GM19328 (cell line): ENCODE data around the gene KSR2.
"Not testable (repeated sequence)": the region's sequence is repeated elsewhere in the genome, so short reads cannot be mapped to it uniquely, and the experiment has no call there.

ENCODE experiments used
- ATAC-seq: cut with Tn5 transposase; IDR thresholded peaks from one replicate; pipeline ENCODE4 v1.9.1; 2021; ENCODE audit warnings: mild to moderate bottlenecking, moderate library complexity; ENCODE audit not compliant: unreplicated experiment

KSR2 gene

DNA sequence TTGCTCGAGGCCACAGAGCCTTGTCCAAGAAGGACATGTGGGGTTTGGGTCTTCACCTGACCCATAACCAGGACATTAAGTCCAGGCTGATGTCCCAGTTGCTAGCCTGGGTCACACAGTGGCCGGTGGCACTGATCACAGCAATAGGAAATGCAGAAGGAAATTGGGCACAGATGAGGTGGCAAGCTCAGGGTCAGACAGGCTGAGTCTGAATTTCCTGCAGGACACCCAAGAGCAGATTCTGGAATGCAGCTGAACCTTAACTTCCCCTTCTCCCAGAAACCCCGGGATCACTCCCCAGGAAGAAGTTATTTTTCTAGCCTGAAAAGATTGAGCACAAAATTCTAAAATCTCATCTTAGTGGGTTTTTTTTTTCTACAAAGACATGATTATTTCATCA, 199.9 kb downstream of the KSR2 start:
- ATAC-seq, result no peak

DNA sequence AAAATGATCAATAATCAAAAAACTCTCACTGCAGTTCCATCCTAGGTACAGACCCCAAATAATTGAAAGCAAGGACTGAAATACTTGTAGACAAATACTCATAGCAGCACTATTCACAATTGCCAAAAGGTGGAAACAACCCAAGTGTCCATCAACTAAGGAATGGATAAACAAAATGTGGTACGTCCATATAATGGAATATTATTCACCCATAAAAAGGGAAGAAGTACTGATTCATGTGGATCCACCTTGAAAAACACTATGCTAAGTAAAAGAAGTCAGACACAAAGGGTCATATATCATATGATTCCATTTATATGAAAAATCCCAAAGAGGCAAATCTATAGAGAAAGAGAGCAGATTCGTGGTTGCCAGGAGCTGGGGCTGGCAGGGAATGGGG, 202.8 kb downstream of the KSR2 start:
- ATAC-seq, result no peak

DNA sequence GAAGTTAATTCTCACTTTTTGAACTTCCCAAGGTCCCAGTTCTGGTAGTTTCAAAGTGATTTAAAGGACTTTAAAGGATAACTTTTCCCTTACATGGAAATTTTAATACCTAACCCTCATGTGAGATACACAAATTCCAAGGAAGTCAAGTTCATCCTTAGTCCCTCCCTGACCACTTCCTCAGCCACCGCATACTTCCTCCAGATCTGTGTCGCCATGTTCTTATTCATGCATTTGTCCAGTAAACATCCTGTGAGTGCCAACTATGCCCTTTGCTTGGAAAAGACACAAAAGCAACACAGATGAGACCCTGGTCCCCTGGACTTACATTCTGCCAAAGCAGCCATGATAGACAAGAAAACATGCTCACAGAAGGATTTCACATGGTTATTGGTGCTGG, 206.6 kb downstream of the KSR2 start:
- no peak for ATAC-seq

DNA sequence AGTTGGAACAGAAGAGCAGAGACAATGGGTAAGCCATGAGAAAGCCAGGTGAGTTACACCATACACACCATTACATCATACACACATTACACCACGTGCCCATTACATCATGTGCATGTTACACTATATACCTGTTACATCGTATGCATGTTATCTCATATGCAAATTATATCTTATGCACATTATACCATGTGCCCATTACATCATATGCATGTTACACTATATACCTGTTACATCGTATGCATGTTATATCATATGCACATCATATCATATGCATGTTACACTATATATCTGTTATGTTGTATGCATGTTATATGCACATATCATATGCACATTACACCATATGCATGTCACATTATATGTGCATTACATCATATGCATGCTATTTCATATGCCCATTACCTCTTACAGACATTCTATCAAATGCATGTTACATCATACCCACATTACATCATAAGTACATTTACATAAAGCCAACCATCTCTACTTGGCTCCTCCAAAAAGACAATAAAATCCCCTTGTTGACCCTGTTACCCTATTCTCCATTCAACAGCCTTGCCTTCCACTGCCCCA, 207.2 kb downstream of the KSR2 start:
- no peak for ATAC-seq

DNA sequence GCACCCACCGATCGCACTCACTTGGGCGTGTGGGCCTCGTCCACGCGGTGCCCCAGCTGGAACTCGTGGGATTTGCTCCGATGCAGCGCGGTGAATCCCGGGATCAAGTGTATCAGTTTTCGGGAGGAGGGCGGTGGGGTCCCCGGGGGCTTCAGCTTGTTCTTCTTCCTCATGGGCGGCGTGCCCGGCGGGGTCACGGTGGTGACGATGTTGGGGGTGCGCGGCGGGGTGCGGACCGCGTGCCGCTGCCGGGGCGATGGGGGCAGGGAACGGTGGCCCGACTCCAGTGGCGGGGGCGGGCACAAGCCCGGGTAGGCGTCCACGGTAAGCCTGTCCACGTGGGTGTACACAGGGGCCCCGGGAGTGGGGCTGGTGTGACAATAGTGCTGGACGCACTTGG, 207.8 kb downstream of the KSR2 start:
- ATAC-seq, result no peak

DNA sequence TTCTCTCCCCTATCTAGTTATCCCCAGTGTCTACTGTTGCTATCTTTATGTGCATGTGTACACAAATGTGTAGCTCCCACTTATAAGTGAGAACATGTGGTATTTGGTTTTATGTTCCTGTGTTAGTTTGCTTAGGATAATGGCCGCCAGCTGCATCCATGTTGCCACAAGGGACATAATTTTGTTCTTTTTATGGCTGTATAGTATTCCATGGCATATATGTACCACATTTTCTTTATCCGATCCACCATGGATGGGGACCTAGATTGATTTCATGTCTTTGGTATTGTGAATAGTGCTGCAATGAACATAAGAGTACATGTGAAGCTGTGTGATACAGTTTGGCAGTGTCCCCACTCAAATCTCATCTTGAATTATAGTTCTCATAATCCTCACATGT, 218.1 kb downstream of the KSR2 start:
- ATAC-seq, result no peak

DNA sequence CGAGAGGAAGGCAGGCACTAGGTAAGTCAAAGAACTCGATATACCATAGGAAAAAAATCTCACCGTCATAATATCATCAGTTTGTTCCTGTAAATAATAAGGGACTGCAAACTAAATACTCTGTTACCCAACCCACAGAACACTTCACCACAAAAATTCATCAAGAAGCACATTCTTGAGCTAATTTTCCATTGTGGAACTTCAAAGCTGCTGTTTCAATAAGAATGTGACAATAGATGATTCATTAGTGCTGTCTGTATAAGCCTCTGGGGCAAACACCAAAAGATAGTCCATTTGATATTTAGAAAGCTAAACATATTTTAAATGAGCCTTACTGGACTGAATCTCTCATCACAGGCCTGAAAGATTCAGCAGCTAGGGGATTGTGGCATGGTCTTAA, 219.4 kb downstream of the KSR2 start:
- no peak for ATAC-seq

DNA sequence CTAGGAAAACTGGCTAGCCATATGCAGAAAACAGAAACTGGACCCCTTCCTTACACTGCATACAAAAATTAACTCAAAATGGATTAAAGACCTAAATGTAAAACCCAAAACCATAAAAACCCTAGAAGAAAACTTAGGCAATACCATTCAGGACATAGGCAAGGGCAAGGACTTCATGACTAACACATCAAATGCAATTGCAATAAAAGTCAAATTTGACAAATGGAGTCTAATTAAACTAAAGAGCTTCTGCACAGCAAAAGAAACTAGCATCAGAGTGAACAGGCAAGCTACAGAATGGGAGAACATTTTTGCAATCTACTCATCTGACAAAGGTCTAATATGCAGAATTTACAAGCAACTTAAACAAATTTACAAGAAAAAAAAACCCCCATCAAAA, 222.4 kb downstream of the KSR2 start:
- not testable (repeated sequence) for ATAC-seq

DNA sequence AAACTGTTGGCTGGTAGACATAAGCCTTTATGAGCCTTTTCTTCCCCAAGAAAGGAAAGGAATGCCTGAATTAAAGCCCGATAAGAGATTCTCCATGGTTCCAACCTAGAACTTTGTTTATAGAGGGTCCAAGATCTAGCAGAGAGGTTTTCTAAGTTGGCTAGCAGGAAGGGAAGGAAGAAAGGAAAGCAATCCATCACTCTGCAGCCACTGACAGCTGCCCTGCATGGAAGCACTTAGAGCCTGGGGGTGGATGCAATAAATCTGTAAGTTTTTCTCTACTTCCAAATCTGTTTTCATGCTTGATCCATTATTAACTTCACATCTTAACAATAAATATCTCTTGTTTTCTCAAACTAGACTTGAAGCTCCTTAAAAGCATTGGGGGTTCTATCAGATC, 224.4 kb downstream of the KSR2 start:
- ATAC-seq, result no peak

DNA sequence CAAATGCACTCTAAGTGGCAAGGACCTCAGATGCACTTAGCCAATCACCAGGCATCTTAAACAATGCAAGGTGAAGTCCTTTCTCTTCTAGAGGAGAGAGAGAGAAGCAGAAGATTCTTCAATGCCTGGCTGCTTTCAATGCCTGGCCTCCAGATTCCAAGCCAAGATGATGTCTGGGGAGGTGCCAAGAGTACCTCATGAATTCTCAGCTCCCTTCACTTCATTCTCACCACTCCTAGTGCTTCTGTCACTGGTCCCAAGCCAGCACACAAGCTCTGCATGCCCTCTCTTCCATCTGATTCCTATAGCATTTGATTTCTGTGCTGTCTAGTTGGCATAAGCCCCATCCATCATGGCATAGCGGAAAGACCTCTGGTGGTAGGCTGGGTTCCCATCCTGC, 225.0 kb downstream of the KSR2 start:
- ATAC-seq, result no peak

DNA sequence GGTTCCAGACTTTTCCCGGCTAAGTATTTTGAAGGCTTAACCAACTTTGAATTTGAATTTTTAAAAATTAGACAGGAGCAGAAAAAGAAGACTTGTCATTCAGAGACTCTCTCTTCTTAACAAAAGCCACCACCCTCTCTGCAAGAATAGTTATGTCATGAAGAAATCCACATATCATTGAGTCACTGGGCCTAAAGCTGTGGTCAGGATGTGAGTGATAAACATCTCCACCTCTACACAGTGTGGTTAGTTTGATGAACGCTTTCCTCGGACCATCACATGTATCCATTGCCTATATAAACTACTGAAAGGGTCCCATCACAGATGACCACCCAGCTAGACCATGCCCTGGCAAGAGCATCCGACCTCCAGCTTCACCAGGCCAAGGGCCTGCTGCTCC, 226.1 kb downstream of the KSR2 start:
- ATAC-seq, result no peak

DNA sequence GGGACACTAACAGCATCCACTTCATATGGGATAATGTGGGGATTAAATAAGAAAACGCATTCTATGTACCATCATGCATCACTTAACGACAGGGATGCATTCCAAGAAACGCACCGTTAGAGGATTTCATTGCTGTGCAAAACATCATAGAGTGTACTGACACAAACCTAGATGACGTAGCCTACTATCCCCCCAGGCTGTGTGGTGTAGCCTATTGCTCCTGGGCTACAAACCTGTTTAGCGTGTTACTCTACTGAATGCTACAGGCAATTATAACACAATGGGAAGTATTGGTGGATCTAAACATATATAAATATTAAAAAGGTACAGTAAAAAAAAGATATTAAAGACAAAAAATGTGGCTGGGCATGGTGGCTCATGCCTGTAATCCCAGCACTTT, 230.6 kb downstream of the KSR2 start:
- no peak for ATAC-seq

DNA sequence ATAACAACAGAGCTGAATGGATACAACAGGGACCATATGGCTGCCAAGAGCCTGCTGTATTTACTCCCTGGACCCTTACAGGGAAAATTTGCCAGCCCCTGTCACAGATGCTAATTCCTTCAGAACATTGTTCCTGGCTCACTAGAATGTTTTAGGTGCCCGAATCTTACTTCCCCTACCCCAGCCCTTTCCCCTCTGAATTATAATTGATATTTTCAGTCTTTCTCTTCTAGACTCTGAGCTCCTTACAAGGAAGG, 235.3 kb downstream of the KSR2 start:
- ATAC-seq, result no peak

DNA sequence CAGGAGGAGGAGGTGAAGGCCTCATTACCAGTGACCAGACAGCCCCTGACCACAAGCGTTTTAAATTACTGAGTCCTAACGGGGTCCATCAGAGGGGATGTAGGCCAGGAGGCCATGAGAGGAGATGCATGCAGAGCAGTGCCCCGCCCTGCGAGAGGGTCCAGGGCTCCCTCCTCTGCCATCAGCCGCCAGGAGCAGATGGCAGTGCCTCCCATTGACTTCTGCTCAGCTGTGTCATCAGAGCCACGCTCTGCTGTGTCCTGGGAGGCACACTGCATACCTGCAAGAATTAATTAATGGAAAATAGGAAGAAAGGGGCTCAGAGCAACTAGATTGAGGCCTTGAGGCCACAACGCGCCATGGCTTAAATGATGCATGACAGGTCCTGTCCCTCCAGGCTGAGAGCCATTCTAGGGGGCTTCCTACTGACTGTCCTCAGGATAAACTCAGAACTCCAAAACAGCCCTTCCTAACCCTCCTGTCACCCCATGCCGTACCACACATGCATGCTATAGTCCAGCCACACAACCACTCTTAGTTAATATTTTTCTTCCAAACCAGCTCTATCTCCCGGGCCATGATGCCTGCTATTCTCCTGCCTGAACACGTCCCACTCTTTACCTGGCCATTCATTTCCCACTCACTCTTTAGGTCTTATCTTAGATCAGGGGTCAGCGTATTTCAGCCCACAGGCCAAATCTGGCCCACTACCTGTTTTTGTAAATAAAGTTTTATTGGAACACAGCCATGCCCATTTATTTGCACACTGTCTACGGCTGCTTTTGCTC, 235.8 kb downstream of the KSR2 start:
- no peak for ATAC-seq

DNA sequence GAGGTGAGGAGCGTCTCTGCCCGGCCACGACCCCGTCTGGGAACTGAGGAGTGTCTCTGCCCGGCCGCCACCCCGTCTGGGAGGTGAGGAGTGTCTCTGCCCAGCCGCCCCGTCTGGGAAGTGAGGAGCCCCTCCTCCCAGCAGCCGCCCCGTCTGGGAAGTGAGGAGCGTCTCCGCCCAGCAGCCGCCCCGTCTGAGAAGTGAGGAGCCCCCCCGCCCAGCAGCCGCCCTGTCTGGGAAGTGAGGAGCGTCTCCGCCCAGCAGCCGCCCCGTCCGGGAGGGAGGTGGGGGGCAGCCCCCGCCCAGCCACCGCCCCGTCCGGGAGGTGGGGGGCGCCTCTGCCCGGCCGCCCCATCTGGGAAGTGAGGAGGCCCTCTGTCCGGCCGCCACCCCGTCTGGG, 237.7 kb downstream of the KSR2 start:
- ATAC-seq, result not testable (repeated sequence)

DNA sequence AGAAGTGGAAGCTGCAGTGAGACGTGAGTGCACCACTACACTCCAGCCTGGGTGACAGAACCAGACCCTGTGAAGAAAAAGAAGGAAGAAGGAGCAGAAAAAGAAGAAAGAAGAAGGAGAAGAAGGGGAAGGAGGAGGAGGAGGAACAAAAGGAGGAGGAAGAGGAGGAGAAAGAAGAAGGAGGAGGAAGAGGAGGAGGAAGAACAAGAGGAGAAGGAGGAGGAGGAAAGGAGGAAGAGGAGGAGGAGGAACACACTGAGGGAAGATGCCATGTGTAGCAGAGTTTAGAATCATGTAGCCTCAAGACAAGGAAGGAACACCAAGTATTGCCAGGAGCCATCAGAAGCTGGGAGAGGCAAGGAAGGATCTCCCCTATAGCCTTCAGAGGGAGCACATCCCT, 241.5 kb downstream of the KSR2 start:
- no peak for ATAC-seq

DNA sequence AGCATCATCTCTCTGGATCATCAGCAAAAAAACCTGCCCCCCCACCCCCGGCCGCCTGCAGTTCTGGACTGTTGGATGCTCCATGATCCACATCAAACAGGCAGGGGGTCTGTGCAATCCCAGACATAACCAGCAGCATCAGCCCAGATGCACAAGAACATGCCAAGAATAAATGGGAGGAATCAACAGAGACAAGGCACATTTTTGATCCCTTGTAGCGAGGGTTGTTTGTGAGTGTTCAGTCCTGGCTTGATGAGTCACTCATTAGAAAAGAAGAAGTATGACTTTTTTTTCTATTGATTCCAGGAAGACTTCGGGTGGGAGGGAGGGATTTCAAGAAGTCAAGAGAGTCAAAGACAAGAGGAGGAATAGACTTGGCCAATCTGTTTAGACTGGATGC, 244.2 kb downstream of the KSR2 start:
- no peak for ATAC-seq

DNA sequence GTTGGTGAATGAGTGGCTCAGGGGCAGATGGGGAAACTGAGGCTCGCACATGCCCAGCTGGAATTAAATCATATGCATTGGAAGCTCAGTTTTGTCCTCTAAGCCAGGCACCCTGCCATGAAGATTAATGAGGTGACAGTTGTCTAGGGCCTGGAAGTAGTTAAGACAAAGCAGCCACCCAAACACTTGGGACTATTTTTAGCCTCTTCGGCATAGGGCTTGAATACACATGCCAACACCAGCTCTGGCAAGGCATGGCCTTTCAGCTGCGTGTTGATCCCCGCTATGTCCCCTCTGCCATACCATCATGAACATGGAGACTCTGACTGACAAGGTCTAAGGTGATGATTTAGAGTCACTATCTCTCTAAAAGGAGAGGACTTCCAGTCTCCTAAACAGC, 250.2 kb downstream of the KSR2 start:
- no peak for ATAC-seq

DNA sequence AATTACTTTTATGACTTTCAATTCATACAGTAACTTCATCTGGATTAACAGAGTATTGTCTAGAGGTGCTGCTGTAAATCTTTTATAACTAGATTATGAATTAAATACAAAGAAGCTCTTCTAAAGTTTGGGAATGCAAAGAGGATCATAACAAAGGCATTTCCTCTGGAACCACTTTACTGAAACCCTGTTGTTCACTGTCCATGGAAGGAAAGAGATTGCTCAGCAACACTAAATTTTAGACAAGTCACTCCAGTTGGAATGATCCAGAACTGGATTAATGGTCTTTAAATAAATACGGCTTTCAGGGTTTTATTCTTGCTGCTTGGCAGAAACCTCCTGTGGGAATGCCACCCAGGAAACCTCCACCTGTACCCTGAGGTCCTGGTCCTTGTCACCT, 250.6 kb downstream of the KSR2 start:
- no peak for ATAC-seq

DNA sequence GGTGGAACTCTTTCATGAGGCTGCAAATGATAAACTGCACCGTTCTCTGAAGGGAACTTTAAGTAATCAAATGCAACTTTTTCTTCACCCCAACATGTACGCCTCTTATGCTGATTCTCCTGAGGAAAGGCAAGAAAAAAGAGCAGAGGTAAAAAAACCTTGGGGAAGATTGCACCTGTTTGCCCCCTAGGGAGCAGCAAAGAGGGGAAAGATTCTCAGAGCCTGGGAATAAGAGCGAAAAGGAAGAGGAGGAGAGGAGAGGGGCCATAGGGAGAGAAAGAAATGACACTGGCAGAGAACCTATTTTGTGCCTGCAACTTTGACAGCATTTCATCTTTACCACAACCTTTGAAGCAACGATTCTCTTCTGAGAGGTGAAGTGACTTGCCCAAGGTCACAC, 254.6 kb downstream of the KSR2 start:
- ATAC-seq, result no peak

DNA sequence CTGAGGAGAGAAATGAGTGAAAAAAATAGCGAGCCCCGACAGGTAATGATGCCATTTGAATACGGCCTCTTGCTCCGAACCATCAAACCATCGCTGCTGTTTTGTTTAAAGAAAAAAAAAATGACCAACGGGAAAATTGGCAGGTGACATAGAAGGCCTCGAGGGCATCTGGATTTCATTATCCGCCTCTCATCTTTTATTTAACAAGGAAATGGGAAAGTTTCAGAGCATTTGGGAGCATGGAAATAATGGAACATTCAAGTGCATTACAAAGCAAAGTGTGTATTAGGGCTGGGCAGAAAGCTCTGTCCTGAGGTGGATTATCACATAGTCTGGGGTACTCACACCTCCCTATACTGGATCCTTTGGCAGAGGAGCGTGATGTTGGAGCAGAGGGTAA, 258.7 kb downstream of the KSR2 start:
- ATAC-seq, result no peak

DNA sequence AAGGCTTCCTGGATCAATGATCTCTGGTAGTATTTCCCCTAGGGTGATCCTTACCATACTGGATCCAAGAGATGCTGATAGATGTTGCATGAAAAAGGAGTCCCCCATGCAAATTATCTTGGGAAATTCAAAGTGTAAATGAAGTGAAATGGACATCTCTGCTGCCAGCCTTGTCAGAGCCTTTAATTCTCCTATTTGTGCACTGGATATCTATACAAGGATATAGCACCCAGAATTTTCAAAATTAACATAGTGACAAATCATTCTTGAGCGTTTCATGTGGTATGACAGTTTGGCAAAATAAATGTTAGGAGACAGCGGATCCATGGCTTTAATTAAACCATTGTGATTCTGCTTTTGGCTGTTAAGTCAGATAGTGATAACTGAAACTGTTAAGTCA, 260.9 kb downstream of the KSR2 start:
- ATAC-seq, result no peak

DNA sequence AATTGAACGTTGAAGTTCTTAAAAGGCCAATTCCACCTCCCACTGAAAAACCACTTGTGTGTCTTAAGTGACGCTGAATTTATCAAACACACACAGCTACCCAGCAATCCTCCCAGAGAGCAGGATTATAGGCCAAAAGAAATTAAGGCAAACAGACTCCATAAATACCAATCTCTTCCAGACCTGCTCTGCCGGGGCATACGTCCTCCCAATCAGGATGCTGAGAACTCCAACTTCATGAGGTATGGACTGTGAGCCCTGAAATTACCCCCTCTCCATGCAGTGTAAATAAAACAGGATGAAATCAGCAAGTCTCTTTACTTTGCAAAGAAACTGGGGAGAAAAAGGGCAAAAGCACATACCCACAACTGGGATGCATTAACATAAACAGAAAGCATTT, 265.2 kb downstream of the KSR2 start:
- ATAC-seq, result no peak
